NCI-H226 (cell line): ENCODE measurements around the gene ROBO2.

Experiments
- DNase-seq: peaks from one replicate; pipeline ENCODE4 v3.0.0-alpha.2; 2015

ROBO2 gene

GRCh38 chr3:77601823-77602415 is 562.0 kb downstream of the ROBO2 start:
- no peak for DNase-seq

- no peak for DNase-seq
Measured at GRCh38 chr3:77602722-77603121, 562.8 kb downstream of the ROBO2 start.

- no peak for DNase-seq
Measured at GRCh38 chr3:77605308-77605707, 565.4 kb downstream of the ROBO2 start.

GRCh38 chr3:77605865-77606264 is 566.0 kb downstream of the ROBO2 start:
- no peak for DNase-seq

- no peak for DNase-seq
Measured at GRCh38 chr3:77606372-77606771, 566.5 kb downstream of the ROBO2 start.

- DNase-seq, result no peak
Measured at GRCh38 chr3:77618686-77619085, 578.8 kb downstream of the ROBO2 start.

- DNase-seq, result no peak
Measured at GRCh38 chr3:77620009-77620408, 580.1 kb downstream of the ROBO2 start.

GRCh38 chr3:77623500-77623899 is 583.6 kb downstream of the ROBO2 start:
- DNase-seq, result no peak

GRCh38 chr3:77626157-77626556 is 586.3 kb downstream of the ROBO2 start:
- DNase-seq, result no peak

GRCh38 chr3:77648214-77648613 is 608.3 kb downstream of the ROBO2 start:
- DNase-seq, result no peak

GRCh38 chr3:77648664-77649063 is 608.8 kb downstream of the ROBO2 start:
- DNase-seq, result no peak

GRCh38 chr3:77652624-77653023 is 612.7 kb downstream of the ROBO2 start:
- DNase-seq, result no peak

- DNase-seq, result no peak
Measured at GRCh38 chr3:77655396-77655795, 615.5 kb downstream of the ROBO2 start.

GRCh38 chr3:77660718-77661117 is 620.8 kb downstream of the ROBO2 start:
- DNase-seq, result no peak

- no peak for DNase-seq
Measured at GRCh38 chr3:77667901-77668300, 628.0 kb downstream of the ROBO2 start.

GRCh38 chr3:77668376-77668775 is 628.5 kb downstream of the ROBO2 start:
- DNase-seq, result no peak

- DNase-seq, result no peak
Measured at GRCh38 chr3:77672016-77672415, 632.1 kb downstream of the ROBO2 start.

GRCh38 chr3:77682162-77682561 is 642.3 kb downstream of the ROBO2 start:
- DNase-seq, result no peak

GRCh38 chr3:77684115-77684514 is 644.2 kb downstream of the ROBO2 start:
- no peak for DNase-seq

- no peak for DNase-seq
Measured at GRCh38 chr3:77685713-77686112, 645.8 kb downstream of the ROBO2 start.

GRCh38 chr3:77686560-77686959 is 646.7 kb downstream of the ROBO2 start:
- DNase-seq, result no peak

GRCh38 chr3:77687545-77687944 is 647.6 kb downstream of the ROBO2 start:
- DNase-seq, result no peak

GRCh38 chr3:77690284-77690845 is 650.5 kb downstream of the ROBO2 start:
- no peak for DNase-seq

GRCh38 chr3:77693147-77693546 is 653.2 kb downstream of the ROBO2 start:
- DNase-seq, result no peak

- no peak for DNase-seq
Measured at GRCh38 chr3:77699125-77699691, 659.3 kb downstream of the ROBO2 start.
